Measurements from ENCODE around the gene PHAF1. TPM values are rescaled to one million over a fixed set of nuclear protein-coding genes. Genes with fewer than 3 reads are reported as not detected.

Gene PHAF1
- total and polyA plus RNA-seq, 2 of the 13 experiments (the other 11 are each of a cell fraction or from before 2014, with no cell fraction given), result 48.3 to 174 TPM

- TF ChIP-seq ZNF253 (CRISPR knock-in tag; IDR thresholded peaks at IDR 0.05; ENCODE audit: borderline replicate concordance) (0 out of 2 replicates have a peak, but pooled peaks have one; percentile 15), ZNF276 (CRISPR knock-in tag; IDR thresholded peaks at IDR 0.05; ENCODE audit: low read depth) (peak; percentile 63; the same call in 1 of the 2 replicates), ZNF724P (CRISPR knock-in tag; IDR thresholded peaks at IDR 0.05; ENCODE audit: borderline replicate concordance) (peak; percentile 80), MBD4 (IDR thresholded peaks at IDR 0.05; ENCODE audit: borderline replicate concordance, low read length) (no peak), CENPT (CRISPR knock-in tag; IDR thresholded peaks at IDR 0.05; ENCODE audit: low read depth) (peak; percentile 67; the same call in 1 of the 2 replicates), ZNF513 (CRISPR knock-in tag; conservative IDR thresholded peaks at IDR 0.05) (0 out of 2 replicates have a peak, but pooled peaks have one; percentile 68), WIZ (CRISPR knock-in tag; IDR thresholded peaks at IDR 0.05) (no peak), SKI (IDR thresholded peaks at IDR 0.05; ENCODE audit: partially characterized antibody) (no peak), ZMYM3 (CRISPR knock-in tag; IDR thresholded peaks at IDR 0.05) (peak; percentile 84), ELF1 (CRISPR knock-in tag; IDR thresholded peaks at IDR 0.05) (no peak), SNAPC5 (CRISPR knock-in tag; IDR thresholded peaks at IDR 0.05; ENCODE audit: borderline replicate concordance) (no peak), NKX3-1 (CRISPR knock-in tag; IDR thresholded peaks at IDR 0.05) (no peak), ZNF543 (CRISPR knock-in tag; IDR thresholded peaks at IDR 0.05) (peak; percentile 60; the same call in 1 of the 2 replicates), GTF3A (CRISPR knock-in tag; conservative IDR thresholded peaks at IDR 0.05) (no peak), TFDP1 (CRISPR knock-in tag; IDR thresholded peaks at IDR 0.05; ENCODE audit: borderline replicate concordance) (peak; percentile 82; the same call in 1 of the 2 replicates), MAZ (IDR thresholded peaks at IDR 0.05; ENCODE audit: borderline replicate concordance, low read depth, low read length) (no peak), MAZ (CRISPR knock-in tag; IDR thresholded peaks at IDR 0.05; ENCODE audit: low read depth) (peak; percentile 76), REST (IDR thresholded peaks at IDR 0.05; ENCODE audit: borderline replicate concordance in 1 of 2, low read depth in 1 of 2, low read length in 2 of 2) (no peak), ZNF772 (CRISPR knock-in tag; IDR thresholded peaks at IDR 0.05) (peak; percentile 74; the same call in 1 of the 2 replicates), GZF1 (CRISPR knock-in tag; IDR thresholded peaks at IDR 0.05) (peak; percentile 21; the same call in 1 of the 2 replicates)
These were observed 68.3 kb downstream of the PHAF1 start (continued) for GRCh38 chr16:67177743-67178699.

All from HepG2 (cell line).